H1 (cell line): ENCODE data around the gene DNAH10. TPM values are rescaled to one million over a fixed set of nuclear protein-coding genes. Genes with fewer than 3 reads are reported as not detected.

Experiments
- CTCF ChIA-PET: fragments of 300-600 bp; sonication (Branson Sonifier 250); formaldehyde crosslinking; loops from one replicate; lab custom pipeline; 2021; ENCODE audit not compliant: partially characterized antibody; lab: Charles Lee
- POLR2A ChIA-PET: fragments of 300-600 bp; sonication (Branson Sonifier 250); formaldehyde crosslinking; loops from one replicate; lab custom pipeline; 2021; ENCODE audit warnings: inconsistent platforms; ENCODE audit not compliant: partially characterized antibody; lab: Charles Lee
- DNase-seq, 2 experiments: peaks; one replicate each; pipeline versions ENCODE4 v3.0.0 to v3.0.0-alpha.2; 2010 to 2022; ENCODE audit warnings: low spot score in 2 of 2, low read depth in 1 of 2, mixed read lengths in 1 of 2
- FAIRE-seq: peaks from 2 replicates; lab custom pipeline; 2011; peaks lifted over from hg19 to GRCh38; lab: Jason Lieb, UNC
- H2AFZ ChIP-seq: 2 replicates; pipeline ENCODE4 v1.8.1; 2012; ENCODE audit warnings: low read length, inconsistent platforms
- H2AK5ac ChIP-seq: 2 replicates; pipeline ENCODE4 v1.6.1; 2013; ENCODE audit warnings: low read depth, low read length
- H2BK120ac ChIP-seq: replicated peaks from 2 replicates; pipeline ENCODE3; 2013; ENCODE audit warnings: low read depth, low read length, inconsistent platforms
- H2BK12ac ChIP-seq: 2 replicates; pipeline ENCODE4 v1.6.1; 2013; ENCODE audit warnings: low read depth, low read length
- H2BK15ac ChIP-seq: 2 replicates; pipeline ENCODE4 v1.6.1; 2013; ENCODE audit warnings: low read length
- H2BK20ac ChIP-seq: 2 replicates; pipeline ENCODE4 v1.6.1; 2013; ENCODE audit warnings: low read length
- H2BK5ac ChIP-seq: 2 replicates; pipeline ENCODE4 v1.6.1; 2013; ENCODE audit warnings: low read depth, low read length
- H3K14ac ChIP-seq: 2 replicates; pipeline ENCODE4 v1.6.1; 2013; ENCODE audit warnings: inconsistent platforms; ENCODE audit not compliant: insufficient read length
- H3K18ac ChIP-seq: 2 replicates; pipeline ENCODE4 v1.6.1; 2013; ENCODE audit warnings: low read length; ENCODE audit errors: extremely low read depth
- H3K23ac ChIP-seq: 2 replicates; pipeline ENCODE4 v1.6.1; 2013; ENCODE audit warnings: inconsistent platforms; ENCODE audit not compliant: insufficient read length
- H3K23me2 ChIP-seq: 2 replicates; pipeline ENCODE4 v1.6.1; 2013; ENCODE audit warnings: low read depth, low read length
- H3K27ac ChIP-seq: 2 replicates; pipeline ENCODE4 v1.6.1; 2011; ENCODE audit warnings: low read depth, low read length, inconsistent platforms
- H3K27me3 ChIP-seq, 4 experiments: replicated peaks in 1 of 4; 1 replicate in 1 of 4; 2 replicates in 3 of 4; pipeline versions ENCODE4 v1.6.1 to v1.8.1; 2011 to 2013; ENCODE audit warnings: low read length in 3 of 4, mild to moderate bottlenecking in 3 of 4, inconsistent platforms in 2 of 4, mixed read lengths in 2 of 4, moderate library complexity in 1 of 4; ENCODE audit not compliant: control insufficient read depth in 3 of 4, insufficient read depth in 3 of 4; ENCODE audit errors: extremely low read depth in 1 of 4
- H3K36me3 ChIP-seq, 4 experiments: 2 replicates each; pipeline versions ENCODE4 v1.6.1 to v1.8.1; 2011 to 2013; ENCODE audit warnings: mild to moderate bottlenecking in 4 of 4, low read length in 3 of 4, moderate library complexity in 2 of 4, control low read depth in 1 of 4, inconsistent platforms in 1 of 4; ENCODE audit not compliant: insufficient read depth in 4 of 4, control insufficient read depth in 2 of 4
- H3K4ac ChIP-seq: replicated peaks from 2 replicates; pipeline ENCODE3; 2013; ENCODE audit warnings: low read length, low read depth, mixed read lengths, inconsistent platforms; ENCODE audit not compliant: insufficient read length
- H3K4me1 ChIP-seq, 4 experiments: replicated peaks in 1 of 4; 1 replicate in 1 of 4; 2 replicates in 3 of 4; pipeline versions ENCODE4 v1.6.1 to v1.8.1; 2011 to 2013; ENCODE audit warnings: low read length in 3 of 4, inconsistent platforms in 2 of 4, mixed read lengths in 1 of 4; ENCODE audit not compliant: insufficient read depth in 4 of 4, control insufficient read depth in 3 of 4
- H3K4me2 ChIP-seq, 2 experiments: 2 replicates each; pipeline versions ENCODE4 v1.6.1 to v1.8.1; 2011 to 2013; ENCODE audit warnings: low read depth in 2 of 2, low read length in 2 of 2, control low read depth in 1 of 2, inconsistent platforms in 1 of 2, mild to moderate bottlenecking in 1 of 2; ENCODE audit not compliant: insufficient read depth in 1 of 2
- H3K4me3 ChIP-seq, 4 experiments: fragments of 200-600, 300-600 bp in 1 of 4; sonication (generic), shearing (Covaris generic), sonication (Bioruptor Twin) in 1 of 4; 2 replicates each; pipeline versions ENCODE4 v1.5.1 to v1.8.1; 2011 to 2016; ENCODE audit warnings: low read length in 4 of 4, low read depth in 3 of 4, control low read depth in 2 of 4, inconsistent platforms in 2 of 4, mild to moderate bottlenecking in 2 of 4, mixed read lengths in 1 of 4, moderate library complexity in 1 of 4; ENCODE audit not compliant: insufficient read depth in 2 of 4; ENCODE audit errors: extremely low read depth in 1 of 4
- H3K56ac ChIP-seq: replicated peaks from 2 replicates; pipeline ENCODE3; 2013; ENCODE audit warnings: low read depth, mild to moderate bottlenecking, mixed read lengths, low read length, inconsistent platforms; ENCODE audit not compliant: insufficient read length
- H3K79me1 ChIP-seq: 2 replicates; pipeline ENCODE4 v1.6.1; 2013; ENCODE audit warnings: low read depth, low read length, control low read depth
- H3K79me2 ChIP-seq, 2 experiments: 2 replicates each; pipeline versions ENCODE4 v1.6.1 to v1.8.1; 2012 to 2013; ENCODE audit warnings: low read length in 2 of 2, mild to moderate bottlenecking in 2 of 2, inconsistent platforms in 1 of 2; ENCODE audit not compliant: insufficient read depth in 2 of 2, control insufficient read depth in 1 of 2
- H3K9ac ChIP-seq, 4 experiments: replicated peaks in 1 of 4; 1 replicate in 1 of 4; 2 replicates in 3 of 4; pipeline versions ENCODE4 v1.6.1 to v1.8.1; 2011 to 2013; ENCODE audit warnings: low read depth in 3 of 4, low read length in 3 of 4, control low read depth in 2 of 4, mild to moderate bottlenecking in 2 of 4, moderate library complexity in 2 of 4, inconsistent platforms in 1 of 4; ENCODE audit errors: extremely low read depth in 1 of 4
- H3K9me3 ChIP-seq, 2 experiments: 2 replicates each; pipeline versions ENCODE4 v1.6.1 to v1.8.1; 2012 to 2013; ENCODE audit warnings: mild to moderate bottlenecking in 2 of 2, moderate library complexity in 2 of 2, control low read depth in 1 of 2, inconsistent platforms in 1 of 2, low read depth in 1 of 2, low read length in 1 of 2, mixed read lengths in 1 of 2; ENCODE audit not compliant: insufficient read depth in 2 of 2
- H4K20me1 ChIP-seq, 2 experiments: replicated peaks in 1 of 2; 2 replicates each; pipeline versions ENCODE3 to v1.8.1; 2011 to 2013; ENCODE audit warnings: inconsistent platforms in 2 of 2, low read length in 2 of 2, mild to moderate bottlenecking in 1 of 2; ENCODE audit not compliant: insufficient read depth in 2 of 2, control insufficient read depth in 1 of 2
- H4K5ac ChIP-seq: 2 replicates; pipeline ENCODE4 v1.6.1; 2013; ENCODE audit warnings: low read length, low read depth, mixed read lengths, inconsistent platforms; ENCODE audit not compliant: insufficient read length
- H4K8ac ChIP-seq: 2 replicates; pipeline ENCODE4 v1.8.0; 2013; ENCODE audit warnings: mild to moderate bottlenecking, moderate library complexity, low read length, inconsistent platforms; ENCODE audit not compliant: insufficient read depth; ENCODE audit errors: extremely low read depth
- H4K91ac ChIP-seq: replicated peaks from 2 replicates; pipeline ENCODE3; 2013; ENCODE audit warnings: low read length, mixed read lengths, inconsistent platforms; ENCODE audit not compliant: insufficient read length
- ASH2L ChIP-seq: fragments of 200-600, 300-600 bp; sonication (generic); IDR thresholded peaks from one replicate; pipeline ENCODE4 v1.7.1; 2017; ENCODE audit warnings: low read length
- CTBP2 ChIP-seq: IDR thresholded peaks from 2 replicates; pipeline ENCODE4 v1.7.0; 2011; ENCODE audit warnings: borderline replicate concordance, mild to moderate bottlenecking, moderate library complexity, mixed read lengths, low read length; ENCODE audit not compliant: insufficient read depth, insufficient read length
- EZH2 ChIP-seq: fragments of 200-600 bp; sonication (generic); IDR thresholded peaks from 2 replicates; pipeline ENCODE4 v1.7.1; 2012; ENCODE audit warnings: low read depth, mild to moderate bottlenecking, moderate library complexity, low read length, inconsistent platforms; ENCODE audit not compliant: severe bottlenecking
- FOSL1 ChIP-seq: IDR thresholded peaks from 2 replicates; pipeline ENCODE4 v1.6.1; 2011; ENCODE audit warnings: mild to moderate bottlenecking, low read depth, low read length, moderate library complexity; ENCODE audit not compliant: insufficient read depth
- HDAC2 ChIP-seq, 2 experiments: fragments of 300-600 bp in 1 of 2; sonication (generic) in 1 of 2; IDR thresholded peaks; 2 replicates each; pipeline ENCODE4 v1.6.1; 2011 to 2012; ENCODE audit warnings: low read depth in 2 of 2, low read length in 2 of 2, mild to moderate bottlenecking in 2 of 2, moderate library complexity in 2 of 2, borderline replicate concordance in 1 of 2, inconsistent platforms in 1 of 2
- NANOG ChIP-seq: IDR thresholded peaks from 2 replicates; pipeline ENCODE4 v1.6.1; 2011; ENCODE audit warnings: low read length, low read depth, mild to moderate bottlenecking, inconsistent platforms; ENCODE audit not compliant: insufficient read depth, poor library complexity, severe bottlenecking
- POLR2AphosphoS5 ChIP-seq: IDR thresholded peaks from 2 replicates; pipeline ENCODE4 v1.6.1; 2011; ENCODE audit warnings: low read depth, low read length
- RAD21 ChIP-seq, 2 experiments: IDR thresholded peaks in 1 of 2; conservative IDR thresholded peaks in 1 of 2; 2 replicates each; pipeline ENCODE4 v1.6.1; 2011; ENCODE audit warnings: low read depth in 2 of 2, low read length in 2 of 2, improper control_type of control experiment in 1 of 2, inconsistent platforms in 1 of 2, mild to moderate bottlenecking in 1 of 2, moderate library complexity in 1 of 2
- SIRT6 ChIP-seq: IDR thresholded peaks from one replicate; pipeline ENCODE4 v1.7.1; 2012; ENCODE audit warnings: low read length, inconsistent platforms
- SUZ12 ChIP-seq: fragments of 200-600 bp; sonication (generic); IDR thresholded peaks from 2 replicates; pipeline ENCODE4 v1.6.1; 2012; ENCODE audit warnings: mild to moderate bottlenecking, inconsistent platforms, low read length, moderate library complexity, mixed read lengths
- TBP ChIP-seq: IDR thresholded peaks from 2 replicates; pipeline ENCODE4 v1.6.1; 2011; ENCODE audit warnings: low read depth, low read length, improper control_type of control experiment
- ZNF274 ChIP-seq: IDR thresholded peaks from 2 replicates; pipeline ENCODE4 v1.7.0; 2012; ENCODE audit warnings: low read length, borderline replicate concordance; ENCODE audit errors: extremely low read depth
- WGBS, 2 experiments: shearing (Covaris generic) in 1 of 2; methylation state at CpG; one replicate each; pipeline versions ENCODE4 v1.1.6 to v1.1.7; 2013 to 2015; ENCODE audit warnings: low lambda C conversion rate in 2 of 2, mixed read lengths in 2 of 2, inconsistent platforms in 1 of 2, low coverage in 1 of 2, missing lambda C conversion rate in 1 of 2; ENCODE audit not compliant: insufficient replicate concordance in 2 of 2, insufficient coverage in 1 of 2, insufficient read length in 1 of 2; ENCODE audit errors: extremely low coverage in 1 of 2, missing lambda C conversion rate in 1 of 2; 5-methylcytosine and 5-hydroxymethylcytosine counted together
- polyA plus RNA-seq, 7 experiments: library from polyadenylated mRNA; depleted of rRNA in 3 of 7; stranded (reverse) in 5 of 7; unstranded in 2 of 7; fragments of >200 nt in 5 of 7; fragments of 200-250 nt in 2 of 7; gene quantifications; 1 replicate in 5 of 7; 2 replicates in 1 of 7; 4 replicates in 1 of 7; pipeline versions ENCODE4 v1.2.1 to v1.2.3, GENCODE V29; 2011 to 2013; ENCODE audit warnings: missing spikeins in 2 of 7, mixed read lengths in 2 of 7
- total RNA-seq: library from RNA; stranded (reverse); fragmentation: NEBNext Ultra II Directional; extraction: Animal tissue kit (Norgen Biotek cat#: 25700); gene quantifications from 2 replicates; pipeline ENCODE4 v1.2.1, GENCODE V29; 2021

The DNAH10 gene
- total and polyA plus RNA-seq, 2 of the 8 experiments (the other 6 are each of a cell fraction or from before 2014, with no cell fraction given), result 0.02 to 0.24 TPM

DNA sequence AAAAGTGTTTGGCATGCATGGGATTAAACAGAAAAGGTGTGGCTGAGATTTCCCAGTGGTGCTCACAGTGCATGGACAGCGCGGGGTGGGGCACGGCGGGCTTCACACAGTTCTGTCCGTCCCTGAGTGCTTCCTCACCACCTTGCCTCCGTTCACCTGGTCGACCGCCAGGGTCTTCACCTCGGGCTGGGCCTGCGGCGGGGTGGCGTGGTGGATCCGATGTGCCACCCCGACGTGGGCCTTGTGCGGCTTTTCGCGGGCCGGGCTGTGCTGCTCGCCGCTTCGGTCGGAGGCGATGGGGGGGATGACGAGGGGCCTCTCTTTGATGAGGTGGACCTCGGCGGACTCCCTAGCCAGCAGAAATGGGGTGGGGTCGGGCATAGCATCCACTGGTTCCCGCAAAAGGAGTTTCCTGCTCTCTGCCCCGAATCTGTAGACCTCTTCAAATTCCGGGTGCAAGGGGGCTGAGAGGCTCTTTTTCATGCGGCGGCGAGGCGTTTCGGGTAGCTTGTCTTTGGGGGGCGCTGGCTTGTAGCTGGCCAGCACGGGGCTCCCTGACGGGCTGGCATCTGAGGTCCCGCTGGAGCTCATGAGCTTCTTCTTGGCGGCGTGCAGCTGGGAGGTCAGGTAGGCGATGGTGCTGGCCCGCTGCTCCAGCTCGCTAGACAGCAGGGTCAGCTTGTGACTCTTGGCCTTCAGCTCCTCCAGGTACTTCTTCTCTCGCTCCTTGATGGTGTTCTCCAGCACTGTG, 175.0 kb downstream of the DNAH10 start:
- DNase-seq (no peak), FAIRE-seq (no peak)
- CTCF ChIA-PET, result interaction anchor here (0.6 to 5.2 kb wide), 7 partner anchors 9 to 79 kb away, joined by 3 to 26 read pairs (median 3); no protein-coding TSS in a partner anchor
- Histone ChIP-seq H3K27me3 (peaks cover 0 to 2% (median 0%) of the 10 kb centered on the region in 4 experiments; a peak in 1 of 7 replicates), H3K9ac (no peak overlapping the region), H3K9me3 (no peaks in the 10 kb centered on the region), H2BK12ac (no peak overlapping the region), H3K56ac (no peak overlapping the region), H2BK15ac (no peak overlapping the region), H2AK5ac (no peak overlapping the region), H3K4me3 (no peak overlapping the region), H3K27ac (no peak overlapping the region), H2BK20ac (no peak overlapping the region), H3K36me3 (no peaks in the 10 kb centered on the region), H3K18ac (no peak overlapping the region), H3K23ac (no peak overlapping the region), H3K23me2 (no peaks in the 10 kb centered on the region), H3K79me1 (no peaks in the 10 kb centered on the region), H2AFZ (no peak overlapping the region), H3K4me2 (no peak overlapping the region), H3K4ac (no peak overlapping the region), H3K79me2 (no peaks in the 10 kb centered on the region), H3K4me1 (no peaks in the 10 kb centered on the region), H3K14ac (no peak overlapping the region), H4K91ac (no peak overlapping the region), H2BK5ac (no peak overlapping the region), H4K20me1 (no peaks in the 10 kb centered on the region), H2BK120ac (no peak overlapping the region), H4K5ac (no peak overlapping the region), H4K8ac (no peak overlapping the region)
- POLR2A ChIA-PET, result no interaction called here
- 93% methylated on average over 43 of the region's 46 CpGs; no CpG with 5 or more reads in 1 of the 2 experiments for WGBS, 2 experiments
- no peak for TF ChIP-seq HDAC2 (IDR thresholded peaks at IDR 0.05; ENCODE audit: borderline replicate concordance in 1 of 2, low read depth in 2 of 2, low read length in 2 of 2)
- no peak for TF ChIP-seq CTBP2
- TF ChIP-seq FOSL1, result no peak
- TF ChIP-seq SUZ12, result no peak
- TF ChIP-seq TBP, result no peak
- no peak for TF ChIP-seq POLR2AphosphoS5
- TF ChIP-seq SIRT6, result no peak
- TF ChIP-seq EZH2, result no peak
- TF ChIP-seq NANOG, result no peak
- TF ChIP-seq ASH2L, result no peak
- no peak for TF ChIP-seq RAD21 (IDR thresholded peaks at IDR 0.05 in 1 of 2, conservative IDR thresholded peaks at IDR 0.05 in 1 of 2; ENCODE audit: low read depth in 2 of 2, low read length in 2 of 2)
- no peak for TF ChIP-seq ZNF274
